HG03575 (cell line): ENCODE results near the gene GPR68.

Experiments
- ATAC-seq: cut with Tn5 transposase; IDR thresholded peaks from one replicate; pipeline ENCODE4 v1.9.1; 2021; ENCODE audit not compliant: unreplicated experiment, insufficient number of reproducible peaks, low FRiP score; ENCODE audit errors: extremely low read depth

Gene GPR68

DNA sequence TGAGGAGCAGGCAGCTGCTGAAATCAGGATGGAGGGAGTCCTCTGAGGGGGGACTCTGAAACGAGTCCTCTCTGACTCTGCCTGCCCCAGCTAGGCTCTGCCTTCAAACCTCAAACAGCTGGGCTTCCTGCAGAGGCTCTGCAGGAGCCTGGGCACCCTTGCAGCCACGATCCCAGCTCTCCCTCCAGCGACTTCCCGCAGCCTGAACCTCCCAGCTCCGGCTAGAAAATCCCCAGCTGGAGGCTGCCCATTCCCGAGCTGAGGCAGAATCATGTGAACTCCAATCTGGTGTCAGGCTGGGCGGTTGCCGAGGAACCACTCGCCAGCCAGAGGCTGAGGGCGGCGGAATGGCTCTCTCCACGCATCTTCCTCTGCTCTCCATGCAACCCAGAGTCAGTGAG lies at the start of gene GPR68:
Gene GPR68, minus strand, starts transcription at position 204 of the 401 bp plus-strand sequence. CDS start 9,654 bp downstream, outside the sequence.
- no peak for ATAC-seq

DNA sequence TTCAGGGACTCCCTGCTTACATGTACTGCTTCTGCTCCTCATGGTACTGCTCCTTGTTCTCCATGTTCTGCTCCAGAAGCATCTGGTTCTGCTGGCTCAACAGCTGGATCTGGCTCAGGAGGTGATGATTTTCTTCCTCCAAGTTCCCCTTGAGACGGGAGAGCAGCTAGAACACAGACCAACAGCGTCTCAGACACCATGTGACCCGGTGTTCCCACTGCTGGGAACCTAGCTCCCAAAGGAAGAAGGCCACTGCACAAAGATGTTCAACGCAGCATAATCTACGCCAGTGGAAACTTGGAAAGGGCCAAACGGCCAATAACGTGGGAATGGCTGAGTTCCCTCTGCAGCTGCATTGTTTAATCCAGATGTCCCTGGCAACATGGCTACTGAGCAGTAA lies 49.6 kb upstream of the GPR68 start:
- no peak for ATAC-seq

DNA sequence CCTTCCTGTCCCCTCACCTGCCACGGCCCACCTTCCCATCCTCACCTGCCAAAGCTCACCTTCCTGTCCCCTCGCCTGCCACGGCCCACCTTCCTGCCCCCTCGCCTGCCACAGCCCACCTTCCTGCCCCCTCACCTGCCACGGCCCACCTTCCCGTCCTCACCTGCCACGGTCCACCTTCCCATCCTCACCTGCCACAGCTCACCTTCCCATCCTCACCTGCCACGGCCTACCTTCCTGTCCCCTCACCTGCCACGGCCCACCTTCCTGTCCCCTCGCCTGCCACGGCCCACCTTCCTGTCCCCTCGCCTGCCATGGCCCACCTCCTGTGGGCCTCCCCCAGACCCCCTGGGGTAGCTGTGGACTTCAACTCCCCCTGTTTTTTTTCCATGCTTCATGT lies 48.8 kb upstream of the GPR68 start:
- ATAC-seq: no peak

DNA sequence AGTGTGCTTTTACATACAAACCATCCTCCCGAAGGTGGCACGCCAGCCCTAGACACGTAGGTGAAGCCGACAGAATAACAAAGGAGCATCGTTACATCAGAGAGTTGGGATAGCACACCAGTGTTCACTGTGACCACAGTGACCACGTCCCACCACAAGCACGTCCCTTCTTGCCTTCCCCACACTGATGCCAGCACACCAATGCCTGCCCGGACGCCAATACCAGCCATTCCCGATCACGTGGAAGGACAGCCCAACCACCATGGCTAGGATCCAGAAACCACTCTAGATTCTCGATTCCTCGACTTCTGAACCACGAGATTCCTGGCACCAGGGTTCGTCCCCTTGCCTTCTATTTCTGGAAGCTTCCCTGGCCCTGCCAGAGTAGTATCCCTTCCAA lies 48.0 kb upstream of the GPR68 start:
- ATAC-seq: no peak

DNA sequence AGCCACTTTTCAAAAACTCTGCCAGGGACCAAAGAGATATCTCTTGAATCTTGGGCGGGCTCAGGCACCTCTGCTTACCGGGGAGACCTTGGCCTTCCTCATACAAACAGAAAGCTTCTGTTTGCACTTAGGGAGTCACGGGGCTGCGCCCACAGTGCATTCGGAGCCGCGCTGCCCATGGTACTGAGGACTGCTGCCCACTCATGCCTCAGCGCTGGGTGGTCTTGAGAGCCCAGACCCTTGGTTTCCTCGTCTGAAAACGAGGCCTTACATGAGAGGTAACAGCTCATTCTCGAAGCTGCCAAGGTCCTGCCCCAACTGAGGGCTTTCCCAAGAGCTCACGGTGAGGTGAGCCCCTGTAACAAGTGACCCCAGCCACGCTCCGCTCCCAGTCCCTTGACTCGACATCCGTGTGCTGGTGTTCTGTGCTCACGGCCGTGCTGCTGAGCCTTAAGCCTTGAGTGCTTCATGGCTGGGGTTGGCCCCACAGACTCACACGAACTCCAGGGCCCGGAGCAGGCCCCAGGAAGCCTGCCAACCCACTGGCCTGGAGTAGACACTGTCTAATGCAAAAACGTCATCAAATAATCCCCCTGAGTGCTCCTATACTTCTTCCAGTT lies 47.4 kb upstream of the GPR68 start:
- no peak for ATAC-seq

DNA sequence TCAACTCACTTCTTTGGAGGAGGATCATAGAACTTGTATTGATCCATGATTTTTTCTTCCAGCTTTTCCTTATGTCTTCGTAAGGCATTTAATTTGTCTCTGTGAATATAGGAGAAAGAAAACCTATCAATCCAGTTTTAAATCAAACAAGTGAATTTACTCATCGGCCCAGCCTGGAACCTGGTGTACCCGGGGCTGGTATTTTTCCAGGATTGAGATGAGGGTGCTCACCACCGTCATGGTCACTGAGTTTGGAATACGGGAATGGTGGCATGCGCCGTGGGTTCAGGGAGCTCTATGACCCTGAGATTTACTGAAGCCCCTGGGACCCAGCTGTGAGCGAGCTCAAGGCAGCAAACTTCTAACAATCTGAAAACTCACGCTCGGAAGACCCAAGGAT lies 46.5 kb upstream of the GPR68 start:
- no peak for ATAC-seq

- no peak for ATAC-seq
Observed at GRCh38 chr14:91289464-91289863, 45.0 kb upstream of the GPR68 start.

- ATAC-seq: no peak
Observed at GRCh38 chr14:91288876-91289275, 44.4 kb upstream of the GPR68 start.

GRCh38 chr14:91286530-91286937 lies 42.0 kb upstream of the GPR68 start:
- ATAC-seq: no peak

GRCh38 chr14:91284791-91285548 lies 40.5 kb upstream of the GPR68 start:
- ATAC-seq: no peak

DNA sequence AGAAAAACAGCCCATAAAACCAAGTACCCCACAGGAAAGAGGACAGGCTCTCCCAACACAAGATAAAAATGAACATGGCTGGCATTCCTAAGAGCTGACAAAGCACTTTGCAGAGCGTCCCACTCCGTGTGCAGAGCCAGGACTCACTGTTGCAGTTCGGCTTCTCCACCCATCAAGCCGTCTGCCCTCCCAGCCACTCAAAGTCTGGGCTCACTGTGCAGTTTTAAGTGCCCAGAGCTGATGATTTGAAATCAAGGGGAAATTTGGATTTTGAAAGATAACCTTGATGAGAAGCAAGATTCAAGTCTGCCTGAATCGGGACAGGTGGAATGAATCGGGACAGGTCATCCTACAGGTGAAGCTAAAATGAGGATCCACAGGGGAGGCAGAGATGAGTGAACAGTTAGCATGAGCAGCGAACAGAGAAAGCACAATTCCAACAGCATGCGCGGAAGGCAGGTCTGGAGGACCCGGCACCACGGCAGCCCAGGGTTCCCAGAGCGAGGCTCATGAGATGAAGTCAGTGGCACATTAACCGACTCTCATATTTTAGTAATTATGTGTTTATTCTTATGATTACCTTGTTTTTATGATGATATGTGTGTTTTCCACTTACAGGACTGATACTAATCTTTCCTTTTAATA lies 39.8 kb upstream of the GPR68 start:
- ATAC-seq: no peak

- no peak for ATAC-seq
Observed at GRCh38 chr14:91283666-91284065, 39.2 kb upstream of the GPR68 start.

- ATAC-seq: no peak
Observed at GRCh38 chr14:91282954-91283645, 38.6 kb upstream of the GPR68 start.

GRCh38 chr14:91281346-91281745 lies 36.8 kb upstream of the GPR68 start:
- no peak for ATAC-seq

DNA sequence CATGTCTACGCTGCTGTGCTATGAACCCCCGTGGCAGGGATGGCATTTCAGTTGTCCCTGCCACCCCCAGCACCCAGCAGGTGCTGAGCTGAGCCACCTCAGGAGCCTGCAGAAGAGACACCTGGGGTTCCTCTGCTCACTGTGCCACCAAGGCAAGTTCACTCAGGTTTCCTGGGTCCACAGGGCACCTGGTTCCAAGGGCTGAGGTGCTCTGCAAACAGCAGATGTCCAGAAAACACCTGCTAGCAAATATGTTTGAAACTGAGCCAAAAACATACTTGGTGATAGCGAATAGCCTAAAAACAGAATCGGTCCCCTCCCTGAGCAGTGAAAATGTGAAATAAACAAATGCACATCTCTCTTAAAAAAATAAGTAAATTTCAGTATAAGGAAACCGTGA lies 35.6 kb upstream of the GPR68 start:
- no peak for ATAC-seq

DNA sequence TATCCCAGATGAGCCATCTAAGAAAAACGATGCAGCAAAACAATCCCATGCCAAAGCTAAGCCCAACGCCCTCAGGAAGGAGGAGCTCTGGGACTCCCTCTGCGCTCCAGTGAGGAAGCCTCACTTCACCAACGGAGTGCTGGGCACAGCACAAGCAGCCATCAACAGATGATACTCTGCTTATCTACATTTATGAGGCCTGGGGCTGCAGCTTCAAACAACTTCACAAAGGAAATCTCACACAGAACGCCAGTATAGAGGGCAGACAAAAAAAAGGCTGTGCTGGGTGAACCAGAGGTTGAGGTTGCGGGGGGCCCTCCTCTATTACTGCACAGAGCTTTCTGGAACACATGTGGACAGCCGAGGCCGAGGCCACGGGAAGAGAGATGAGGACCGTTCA lies 34.9 kb upstream of the GPR68 start:
- no peak for ATAC-seq

GRCh38 chr14:91278383-91278715 lies 33.8 kb upstream of the GPR68 start:
- ATAC-seq: no peak

DNA sequence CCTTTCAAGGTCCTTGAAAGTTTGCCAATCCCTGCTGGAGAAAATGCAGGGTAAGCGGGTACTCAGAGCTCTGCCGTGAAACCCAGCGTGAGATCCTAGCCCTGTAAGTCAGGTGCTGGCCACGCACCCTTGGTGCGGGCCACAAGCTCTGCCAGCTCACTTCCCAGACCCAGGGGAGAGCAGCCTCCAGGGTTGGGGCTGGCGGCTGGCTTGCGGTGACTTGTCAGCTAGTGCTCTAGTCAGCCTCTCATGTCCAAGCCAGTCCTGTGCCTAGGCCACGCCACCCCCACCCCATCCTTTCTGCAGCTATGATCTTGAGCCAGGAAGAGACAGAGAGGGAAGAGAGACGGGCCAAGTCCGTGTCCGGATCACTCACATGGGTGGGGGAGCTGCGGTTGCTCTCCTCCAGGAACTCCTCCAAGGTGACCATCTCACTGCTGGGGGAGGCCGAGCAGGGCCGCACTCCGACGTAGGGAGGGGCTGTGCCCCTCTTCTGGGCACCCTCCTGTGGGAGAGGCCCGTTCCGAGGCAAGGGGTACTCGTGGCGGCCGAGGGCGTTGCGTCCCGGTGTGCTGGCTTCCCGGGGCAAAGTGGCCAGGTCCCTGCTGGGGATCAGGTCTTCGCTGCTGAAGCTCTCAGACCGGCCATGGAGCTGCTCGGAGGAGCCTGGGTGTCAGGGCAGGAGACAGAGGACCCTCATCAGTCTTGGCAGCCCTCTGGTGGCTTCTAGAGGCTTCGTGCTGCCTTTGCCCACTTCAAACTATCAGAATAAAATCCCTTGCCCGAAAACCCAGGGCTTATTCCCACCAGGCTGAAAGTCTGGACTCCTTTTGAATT lies 33.3 kb upstream of the GPR68 start:
- ATAC-seq: no peak

GRCh38 chr14:91274796-91275195 lies 30.3 kb upstream of the GPR68 start:
- no peak for ATAC-seq
